GM19452 (cell line): ENCODE measurements around the gene CD3D.
"Not testable (repeated sequence)": the region's sequence is repeated elsewhere in the genome, so short reads cannot be mapped to it uniquely, and the experiment has no call there.

Source experiments
- ATAC-seq: cut with Tn5 transposase; IDR thresholded peaks from one replicate; pipeline ENCODE4 v1.9.1; 2021; ENCODE audit not compliant: unreplicated experiment

CD3D gene

GRCh38 chr11:118339281-118339961 lies 3.1 kb downstream of the CD3D start:
- no peak for ATAC-seq

- ATAC-seq: no peak
Observed at GRCh38 chr11:118338637-118339061, 3.9 kb downstream of the CD3D start.

DNA sequence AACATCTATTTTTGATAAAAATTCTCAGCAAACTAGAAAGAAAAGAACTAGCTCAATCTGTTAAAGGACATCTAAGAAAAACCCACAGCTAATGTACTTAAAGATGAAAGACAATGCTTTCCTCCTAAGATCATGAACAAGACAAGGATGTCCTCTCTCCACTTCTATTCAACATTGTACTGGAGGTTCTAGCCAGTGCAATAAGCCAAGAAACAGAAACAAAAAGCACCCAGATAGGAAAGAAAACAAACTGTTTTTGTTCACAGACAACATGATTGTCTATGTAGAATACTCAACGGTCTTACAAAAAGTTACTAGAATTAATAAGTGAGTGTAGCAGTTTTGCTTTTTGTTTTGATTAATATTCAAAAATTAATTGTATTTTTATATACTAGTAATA lies 7.8 kb downstream of the CD3D start:
- no peak for ATAC-seq

- ATAC-seq: no peak
Observed at GRCh38 chr11:118328745-118329144, 13.8 kb downstream of the CD3D start.

GRCh38 chr11:118325283-118325682 lies 17.2 kb downstream of the CD3D start:
- ATAC-seq: no peak

DNA sequence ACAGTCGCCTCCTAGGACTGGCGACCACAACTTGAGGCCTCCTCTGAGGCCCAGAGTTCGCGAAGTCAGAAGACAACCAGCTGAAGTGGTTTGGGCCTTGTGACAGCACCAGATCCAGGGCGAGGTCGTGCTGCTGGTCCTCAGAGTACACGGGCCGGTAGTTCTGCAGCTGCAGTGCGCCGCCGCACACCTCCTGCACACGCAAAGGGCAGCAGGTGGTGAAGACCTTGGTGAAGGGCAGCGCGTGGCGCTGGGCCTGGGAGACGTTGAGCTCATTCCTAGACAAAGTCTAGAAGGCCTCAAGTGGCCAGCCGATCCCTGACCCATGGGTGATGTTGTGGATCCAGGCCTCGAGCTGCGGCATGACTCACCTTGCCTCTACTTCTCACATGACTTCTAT lies 19.8 kb downstream of the CD3D start:
- no peak for ATAC-seq

DNA sequence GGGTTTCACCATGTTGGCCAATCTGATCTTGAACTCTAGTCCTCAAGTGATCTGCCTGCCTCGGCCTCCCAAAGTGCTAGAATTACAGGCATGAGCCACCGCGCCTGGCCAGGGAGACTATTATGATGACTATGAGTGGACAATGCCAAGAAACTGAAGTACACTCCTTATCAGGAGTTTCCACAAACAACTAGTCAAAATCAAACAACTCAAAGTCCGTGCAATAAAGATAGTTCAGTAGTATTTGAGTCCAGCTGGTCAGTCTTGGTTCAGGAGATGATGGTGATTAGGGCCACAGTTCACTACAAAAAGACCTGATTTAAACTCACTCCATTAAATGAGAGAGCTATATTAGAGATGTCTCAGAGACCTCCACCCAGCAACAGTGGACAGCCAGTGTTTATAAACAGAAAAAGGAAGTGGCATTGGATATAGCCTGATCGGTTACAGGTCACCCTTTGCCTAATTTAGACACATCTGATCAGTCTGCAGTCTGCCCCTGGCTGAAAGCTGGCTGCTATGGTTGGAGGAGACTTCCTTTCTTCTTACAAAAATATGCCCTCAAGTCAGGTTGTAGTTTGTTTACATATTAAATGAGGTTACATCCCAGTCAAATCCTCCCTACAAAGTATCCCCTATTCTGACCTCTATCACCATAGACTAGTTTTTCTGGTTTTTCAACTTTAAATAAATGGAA lies 21.0 kb downstream of the CD3D start:
- ATAC-seq: no peak

GRCh38 chr11:118320515-118320914 lies 22.0 kb downstream of the CD3D start:
- no peak for ATAC-seq

DNA sequence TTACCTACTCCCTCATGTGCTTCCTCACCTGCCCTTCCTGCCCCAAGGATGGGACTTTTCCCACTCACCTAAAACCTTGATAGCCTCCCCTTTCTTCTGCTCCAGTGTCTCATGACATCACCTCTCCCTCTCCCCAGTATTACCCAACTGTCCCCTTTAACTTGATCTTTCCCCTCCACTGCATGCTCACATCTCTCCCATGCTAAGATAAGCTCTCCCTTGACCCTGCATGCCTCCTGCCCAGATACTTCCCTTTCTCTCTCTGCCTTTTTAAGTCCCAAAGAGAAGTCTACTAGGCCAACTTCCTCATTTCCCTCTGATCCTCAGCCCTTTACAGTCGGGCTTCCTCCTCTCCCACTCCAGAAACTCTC lies 23.2 kb downstream of the CD3D start:
- no peak for ATAC-seq

DNA sequence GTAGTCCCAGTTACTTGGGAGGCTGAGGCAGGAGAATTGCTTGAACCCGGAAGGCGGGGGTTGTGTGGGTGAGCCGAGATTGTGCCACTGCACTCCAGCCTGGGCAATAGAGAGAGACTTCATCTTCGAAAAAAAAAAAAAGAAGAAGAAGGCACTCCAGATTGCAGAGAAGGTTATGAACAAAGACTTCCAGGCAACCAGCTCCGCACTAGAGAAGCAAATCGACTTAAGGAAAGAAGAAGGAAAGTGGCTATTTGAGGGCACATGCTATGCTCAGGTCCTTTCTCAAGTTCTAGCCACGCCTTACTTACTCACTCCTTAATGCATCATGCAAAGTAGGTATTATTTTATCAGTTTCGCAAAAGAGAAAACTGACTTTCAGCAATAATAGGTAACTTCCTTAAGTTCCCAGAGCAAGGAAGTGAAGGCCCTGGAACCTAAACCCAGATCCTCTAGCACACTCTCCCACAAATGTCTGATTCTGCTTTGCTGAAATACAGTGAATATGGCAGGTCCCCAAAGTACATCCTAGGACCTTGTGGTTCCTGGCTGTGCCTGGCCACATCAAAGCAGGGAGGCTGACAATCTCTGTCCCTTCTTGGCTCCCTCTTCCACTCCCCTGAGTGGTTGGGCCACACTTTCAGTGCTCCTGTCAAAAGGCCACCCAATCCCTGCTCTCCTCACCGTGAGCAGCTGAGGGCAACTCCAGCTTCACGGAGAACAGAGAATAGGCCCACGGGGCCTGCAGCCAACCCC lies 23.7 kb downstream of the CD3D start:
- ATAC-seq: no peak

- no peak for ATAC-seq
Observed at GRCh38 chr11:118318124-118318523, 24.4 kb downstream of the CD3D start.

DNA sequence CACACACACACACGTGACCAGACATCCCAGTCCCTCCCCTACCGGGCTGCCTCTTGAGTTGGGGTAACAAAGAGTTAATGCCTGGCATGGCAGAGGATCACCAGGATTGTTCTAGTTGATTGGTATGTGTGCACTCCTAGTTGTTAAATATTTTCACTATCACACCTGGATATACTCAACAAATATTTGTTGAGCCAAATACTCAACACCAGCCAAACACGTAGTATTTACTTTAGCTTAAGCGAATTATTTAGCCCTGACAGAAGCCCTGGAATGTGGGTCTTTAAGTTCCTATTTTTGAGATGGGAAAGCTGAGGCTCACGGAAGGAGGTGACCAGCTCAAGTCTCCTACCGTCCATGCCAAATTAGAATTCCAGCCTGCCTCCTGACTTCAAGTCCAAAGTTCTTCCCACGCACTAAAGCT lies 27.5 kb downstream of the CD3D start:
- ATAC-seq: no peak

DNA sequence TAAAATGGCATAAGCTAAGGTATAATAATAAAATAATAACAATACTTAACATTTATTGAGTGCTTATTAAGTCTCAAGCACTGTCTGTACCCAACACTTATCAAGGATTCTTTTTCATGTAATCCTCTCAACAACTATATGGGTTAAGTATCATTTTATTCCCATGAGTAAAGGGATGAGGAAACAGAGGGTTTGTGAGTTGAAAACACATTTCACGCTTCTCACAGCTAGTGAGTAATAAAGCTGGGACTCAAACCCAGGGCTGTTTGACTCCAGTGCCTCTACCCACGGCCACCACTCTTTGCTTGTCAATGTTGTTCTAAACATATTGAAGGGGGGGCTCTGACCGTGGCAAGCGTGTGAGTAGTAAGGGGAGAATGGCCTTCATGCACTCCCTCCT lies 29.3 kb downstream of the CD3D start:
- no peak for ATAC-seq

- no peak for ATAC-seq
Observed at GRCh38 chr11:118312328-118312727, 30.2 kb downstream of the CD3D start.

GRCh38 chr11:118311518-118311917 lies 31.0 kb downstream of the CD3D start:
- ATAC-seq: no peak

- ATAC-seq: no peak
Observed at GRCh38 chr11:118310781-118311485, 31.6 kb downstream of the CD3D start.

- ATAC-seq: no peak
Observed at GRCh38 chr11:118310271-118310670, 32.2 kb downstream of the CD3D start.

DNA sequence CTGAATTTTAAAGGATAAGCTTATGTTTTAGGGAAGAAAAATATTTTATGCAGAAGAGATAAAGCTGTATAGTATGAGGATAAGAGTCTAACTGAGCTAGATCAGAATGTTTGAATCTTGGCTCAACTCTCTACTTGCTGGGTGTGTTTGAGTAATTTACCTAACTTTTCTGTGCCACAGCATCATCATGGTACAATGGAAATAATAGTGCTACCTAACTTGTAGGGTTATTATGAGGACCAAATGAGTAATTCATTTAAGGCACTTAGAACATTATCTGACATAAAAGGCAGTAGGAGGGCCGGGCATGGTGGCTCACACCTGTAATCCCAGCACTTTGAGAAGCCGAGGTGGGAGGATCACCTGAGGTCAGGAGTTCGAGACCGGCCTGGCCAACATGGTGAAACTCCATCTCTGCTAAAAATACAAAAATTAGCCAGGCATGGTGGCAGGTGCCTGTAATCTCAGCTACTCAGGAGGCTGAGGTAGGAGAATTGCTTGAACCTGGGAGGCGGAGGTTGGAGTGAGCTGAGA lies 33.4 kb downstream of the CD3D start:
- ATAC-seq: not testable (repeated sequence)

DNA sequence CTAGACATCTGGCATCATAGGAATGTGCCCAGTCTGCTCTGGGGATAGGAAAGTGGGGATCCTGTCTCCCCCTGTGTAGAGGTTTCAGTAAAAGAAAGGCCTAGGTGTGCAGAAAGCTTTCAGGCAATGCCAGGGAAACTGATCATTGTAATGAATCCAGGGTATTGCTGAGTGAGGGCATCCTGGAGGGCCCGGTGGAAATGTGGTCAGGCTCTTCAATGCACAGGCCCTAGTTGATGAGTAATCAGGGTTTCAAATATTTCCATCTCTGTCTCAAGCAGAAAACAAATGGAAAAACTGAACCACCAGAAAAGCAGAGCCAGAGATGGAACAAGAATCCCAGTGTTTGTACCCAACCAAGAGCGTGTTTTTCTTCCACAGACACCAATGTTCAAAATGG lies 35.9 kb downstream of the CD3D start:
- no peak for ATAC-seq

- no peak for ATAC-seq
Observed at GRCh38 chr11:118305726-118306125, 36.8 kb downstream of the CD3D start.

DNA sequence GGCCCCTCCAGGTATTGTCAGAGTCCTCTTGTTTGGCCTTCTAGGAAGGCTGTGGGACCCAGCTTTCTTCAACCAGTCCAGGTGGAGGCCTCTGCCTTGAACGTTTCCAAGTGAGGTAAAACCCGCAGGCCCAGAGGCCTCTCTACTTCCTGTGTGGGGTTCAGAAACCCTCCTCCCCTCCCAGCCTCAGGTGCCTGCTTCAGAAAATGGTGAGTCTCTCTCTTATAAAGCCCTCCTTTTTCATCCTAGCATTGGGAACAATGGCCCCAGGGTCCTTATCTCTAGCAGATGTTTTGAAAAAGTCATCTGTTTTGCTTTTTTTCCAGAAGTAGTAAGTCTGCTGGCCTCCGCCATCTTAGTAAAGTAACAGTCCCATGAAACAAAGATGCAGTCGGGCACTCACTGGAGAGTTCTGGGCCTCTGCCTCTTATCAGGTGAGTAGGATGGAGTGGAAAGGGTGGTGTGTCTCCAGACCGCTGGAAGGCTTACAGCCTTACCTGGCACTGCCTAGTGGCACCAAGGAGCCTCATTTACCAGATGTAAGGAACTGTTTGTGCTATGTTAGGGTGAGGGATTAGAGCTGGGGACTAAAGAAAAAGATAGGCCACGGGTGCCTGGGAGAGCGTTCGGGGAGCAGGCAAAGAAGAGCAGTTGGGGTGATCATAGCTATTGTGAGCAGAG lies 37.8 kb downstream of the CD3D start, which contains the start of gene CD3E:
CD3E (plus strand) TSS at position 163 of the 681 bp plus-strand sequence; CDS start at position 386, 223 bp downstream.
- ATAC-seq: no peak
